ENCODE measurements around the gene PWP2.
"Not testable (repeated sequence)": the region's sequence is repeated elsewhere in the genome, so short reads cannot be mapped to it uniquely, and the experiment has no call there.

DNA sequence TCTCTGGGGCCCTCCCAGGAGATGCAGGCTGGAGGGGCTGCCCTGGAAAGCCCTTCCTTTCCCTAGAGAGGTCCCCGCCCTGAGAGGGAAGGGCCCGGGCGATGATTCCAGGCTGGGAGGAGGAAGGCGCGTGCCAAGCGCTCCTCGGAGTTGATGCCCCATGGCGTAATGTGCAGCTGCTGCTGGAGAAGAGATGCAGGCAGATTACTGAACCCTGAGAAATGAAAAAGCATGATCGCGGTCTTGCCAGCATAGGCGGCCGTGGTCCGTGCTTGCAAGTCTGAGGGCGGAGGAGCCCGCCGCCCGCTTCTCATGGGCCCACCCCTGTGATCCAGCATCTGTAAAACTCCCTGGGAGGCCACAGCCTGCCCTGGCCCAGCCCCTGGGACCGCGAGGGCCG, 53.6 kb downstream of the PWP2 start:
- TF ChIP-seq, protein P1, sequence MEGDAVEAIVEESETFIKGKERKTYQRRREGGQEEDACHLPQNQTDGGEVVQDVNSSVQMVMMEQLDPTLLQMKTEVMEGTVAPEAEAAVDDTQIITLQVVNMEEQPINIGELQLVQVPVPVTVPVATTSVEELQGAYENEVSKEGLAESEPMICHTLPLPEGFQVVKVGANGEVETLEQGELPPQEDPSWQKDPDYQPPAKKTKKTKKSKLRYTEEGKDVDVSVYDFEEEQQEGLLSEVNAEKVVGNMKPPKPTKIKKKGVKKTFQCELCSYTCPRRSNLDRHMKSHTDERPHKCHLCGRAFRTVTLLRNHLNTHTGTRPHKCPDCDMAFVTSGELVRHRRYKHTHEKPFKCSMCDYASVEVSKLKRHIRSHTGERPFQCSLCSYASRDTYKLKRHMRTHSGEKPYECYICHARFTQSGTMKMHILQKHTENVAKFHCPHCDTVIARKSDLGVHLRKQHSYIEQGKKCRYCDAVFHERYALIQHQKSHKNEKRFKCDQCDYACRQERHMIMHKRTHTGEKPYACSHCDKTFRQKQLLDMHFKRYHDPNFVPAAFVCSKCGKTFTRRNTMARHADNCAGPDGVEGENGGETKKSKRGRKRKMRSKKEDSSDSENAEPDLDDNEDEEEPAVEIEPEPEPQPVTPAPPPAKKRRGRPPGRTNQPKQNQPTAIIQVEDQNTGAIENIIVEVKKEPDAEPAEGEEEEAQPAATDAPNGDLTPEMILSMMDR (IDR thresholded peaks at IDR 0.05): not testable (repeated sequence)
- not testable (repeated sequence) for TF ChIP-seq POLR2A, POLR2AphosphoS5 (IDR thresholded peaks at IDR 0.05)
